ENCODE measurements around the gene PHF21A.

PHF21A gene

GRCh38 chr11:46073632-46074031, 47.6 kb downstream of the PHF21A start:
- DNase-seq: no peak

GRCh38 chr11:46072172-46072964, 48.9 kb downstream of the PHF21A start:
- DNase-seq: no peak

DNA sequence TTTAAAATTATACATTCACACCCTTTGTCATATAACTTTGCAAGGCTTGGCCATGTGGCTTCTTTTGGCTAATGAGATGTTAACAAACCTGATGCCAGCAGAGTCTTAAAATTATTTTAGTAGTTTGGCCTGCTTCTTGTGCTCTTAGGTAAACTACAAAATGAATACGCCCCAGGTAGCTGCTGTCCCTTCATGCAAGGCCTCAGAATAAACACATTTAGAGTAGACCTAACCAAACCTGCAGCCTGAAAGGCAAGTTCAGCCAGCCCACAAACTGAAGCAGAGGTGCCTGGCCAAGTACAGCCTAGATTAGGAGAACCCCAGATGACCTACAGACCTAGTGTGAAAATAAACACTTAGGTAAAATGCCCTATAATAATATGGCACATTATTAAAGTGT, 50.2 kb downstream of the PHF21A start:
- DNase-seq: no peak

GRCh38 chr11:46069595-46069994, 51.7 kb downstream of the PHF21A start:
- no peak for DNase-seq

DNA sequence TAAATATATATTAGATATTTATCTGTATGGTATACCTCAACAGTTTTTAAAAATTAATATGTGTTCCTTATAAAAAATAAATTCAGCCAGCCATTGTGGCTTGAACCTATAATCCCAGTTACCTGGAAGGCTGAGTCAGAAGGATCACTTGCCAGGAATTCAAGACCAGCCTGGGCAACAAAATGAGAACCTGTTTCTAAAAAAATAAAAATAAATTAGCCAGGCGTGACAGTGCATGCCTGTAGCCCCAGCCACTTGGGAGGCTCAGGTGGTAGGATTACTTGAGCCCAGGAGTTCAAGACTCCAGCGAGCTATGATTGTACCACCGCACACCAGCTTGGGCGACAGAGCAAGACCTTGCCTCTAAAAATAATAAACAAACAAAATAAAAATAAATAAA, 54.9 kb downstream of the PHF21A start:
- no peak for DNase-seq

GRCh38 chr11:46065681-46066080, 55.6 kb downstream of the PHF21A start:
- DNase-seq: no peak

GRCh38 chr11:46064221-46064620, 57.0 kb downstream of the PHF21A start:
- no peak for DNase-seq

GRCh38 chr11:46063138-46063537, 58.1 kb downstream of the PHF21A start:
- DNase-seq: no peak

- DNase-seq: no peak
Observed at GRCh38 chr11:46060013-46060412, 61.2 kb downstream of the PHF21A start.

DNA sequence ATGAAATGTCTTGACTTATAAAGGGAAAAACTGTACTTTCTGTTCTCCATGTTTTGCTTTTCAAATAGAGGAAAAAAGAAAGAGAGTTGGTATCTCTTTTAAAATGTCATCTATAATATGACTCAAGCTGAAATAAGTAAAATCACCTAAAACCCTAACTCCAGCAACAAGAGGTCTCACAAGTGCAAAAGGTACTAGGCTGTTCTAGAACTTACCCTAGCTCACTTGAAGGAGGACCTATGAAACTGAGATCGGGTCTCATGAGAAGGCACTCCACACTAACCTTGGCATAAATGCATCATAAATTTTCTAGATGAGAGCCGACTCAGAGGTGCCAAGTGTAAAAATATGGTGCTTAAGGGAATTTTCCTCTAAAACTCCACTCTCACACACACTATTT, 63.8 kb downstream of the PHF21A start:
- DNase-seq: no peak

GRCh38 chr11:46055371-46055770, 65.9 kb downstream of the PHF21A start:
- no peak for DNase-seq

DNA sequence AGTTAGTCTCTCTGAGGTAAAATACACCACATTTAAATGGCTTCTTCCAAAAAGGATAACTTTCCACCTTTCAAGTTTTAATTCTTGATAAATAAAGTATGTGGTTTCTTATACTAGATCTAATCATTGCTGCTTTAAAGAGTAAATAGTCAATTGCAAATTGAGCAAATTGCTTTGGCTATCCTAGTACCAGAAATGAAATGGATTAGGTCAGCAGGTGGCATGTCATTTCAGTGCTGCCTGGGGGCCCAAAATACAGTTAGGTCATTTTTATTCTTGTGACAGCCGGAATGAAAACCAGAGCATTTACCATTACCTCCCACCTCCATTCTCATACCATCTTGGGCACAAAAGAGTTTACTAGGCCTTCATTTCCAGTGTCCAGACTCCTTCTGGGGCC, 70.2 kb downstream of the PHF21A start:
- no peak for DNase-seq

DNA sequence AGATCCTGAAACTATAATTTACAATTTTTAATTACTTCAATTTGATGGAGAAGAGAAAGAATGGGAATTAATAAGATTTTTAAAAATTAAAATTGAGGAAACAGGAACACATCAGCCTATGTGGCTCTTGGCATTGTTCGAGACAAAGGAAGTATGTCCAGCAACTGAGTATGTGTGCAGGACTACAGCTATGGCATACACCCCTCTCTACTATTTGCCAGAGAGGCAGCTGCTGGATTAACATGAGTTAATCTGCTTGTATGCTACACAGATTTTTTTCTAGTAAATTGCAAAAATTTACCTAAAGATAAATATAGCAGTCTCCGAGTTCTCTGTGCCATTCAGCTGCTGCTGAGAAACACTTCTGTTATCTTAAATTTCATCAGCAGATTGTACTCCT, 70.6 kb downstream of the PHF21A start:
- DNase-seq: no peak

DNA sequence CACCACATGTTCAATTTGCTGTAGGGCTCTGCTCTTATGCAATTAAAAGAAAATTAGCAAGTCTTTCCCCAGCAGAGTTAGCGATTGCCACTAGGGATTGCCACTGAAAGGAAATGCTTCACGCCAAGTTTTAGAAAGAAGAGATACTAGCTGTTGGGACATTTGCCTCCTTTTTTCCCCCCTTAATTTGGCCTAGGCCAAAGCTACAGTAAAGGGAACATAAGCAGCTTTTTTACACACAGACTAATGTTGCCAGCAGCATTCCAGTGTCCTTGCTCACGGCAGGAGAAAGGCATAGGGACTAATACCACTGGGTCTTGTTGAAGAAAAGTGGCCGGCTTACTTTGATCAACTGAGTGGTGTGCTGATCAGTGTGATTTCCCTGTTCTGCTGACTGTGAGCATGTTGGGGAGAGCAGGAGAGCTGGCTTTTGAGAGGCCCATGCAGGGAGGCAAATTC, 71.2 kb downstream of the PHF21A start:
- DNase-seq: no peak

DNA sequence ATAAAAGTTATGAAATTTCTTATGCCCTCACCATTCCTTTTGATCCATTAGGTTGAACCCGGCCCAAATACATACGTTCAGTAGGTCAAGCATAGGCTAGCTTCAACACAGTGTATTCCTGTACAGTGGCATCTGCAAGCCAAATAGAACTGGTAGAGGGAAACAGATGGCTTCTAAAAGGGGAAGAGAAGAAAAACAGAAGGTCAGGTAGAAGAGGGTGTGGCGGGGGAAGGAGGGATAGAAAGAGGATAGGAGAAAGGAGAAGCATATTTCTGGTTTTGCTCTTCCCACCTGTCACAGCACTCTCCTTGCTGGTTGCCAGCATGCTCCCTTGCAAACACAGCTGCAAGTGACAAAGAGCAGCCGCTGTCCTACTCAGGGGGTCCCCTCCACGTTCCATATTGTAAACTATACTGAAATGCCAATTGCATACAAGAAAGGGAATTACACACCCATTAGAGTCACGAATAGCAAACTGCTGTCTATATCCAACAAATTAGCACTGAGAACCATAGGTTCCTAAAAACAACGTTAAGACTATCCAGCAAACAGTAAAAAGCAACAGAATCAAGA, 71.8 kb downstream of the PHF21A start:
- no peak for DNase-seq

GRCh38 chr11:46048198-46048597, 73.1 kb downstream of the PHF21A start:
- no peak for DNase-seq

DNA sequence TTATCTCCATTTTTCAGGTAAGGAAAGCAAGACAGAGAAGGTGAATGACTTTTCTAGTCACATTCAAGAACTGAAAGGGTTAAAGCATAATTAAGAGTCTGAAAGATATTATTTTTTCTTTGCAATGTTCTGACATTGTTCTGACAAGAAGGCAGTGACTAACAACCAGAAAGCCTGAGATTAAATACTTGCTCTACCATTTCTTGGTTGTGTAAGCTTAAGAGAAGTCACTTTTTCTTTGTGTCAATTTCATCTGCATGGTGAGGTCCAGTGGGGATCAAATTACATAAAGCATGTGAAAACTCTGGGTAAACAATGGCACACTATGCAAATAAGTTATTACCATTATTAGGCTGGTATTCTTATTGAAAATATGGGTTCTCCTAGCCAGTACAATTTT, 73.7 kb downstream of the PHF21A start:
- no peak for DNase-seq

DNA sequence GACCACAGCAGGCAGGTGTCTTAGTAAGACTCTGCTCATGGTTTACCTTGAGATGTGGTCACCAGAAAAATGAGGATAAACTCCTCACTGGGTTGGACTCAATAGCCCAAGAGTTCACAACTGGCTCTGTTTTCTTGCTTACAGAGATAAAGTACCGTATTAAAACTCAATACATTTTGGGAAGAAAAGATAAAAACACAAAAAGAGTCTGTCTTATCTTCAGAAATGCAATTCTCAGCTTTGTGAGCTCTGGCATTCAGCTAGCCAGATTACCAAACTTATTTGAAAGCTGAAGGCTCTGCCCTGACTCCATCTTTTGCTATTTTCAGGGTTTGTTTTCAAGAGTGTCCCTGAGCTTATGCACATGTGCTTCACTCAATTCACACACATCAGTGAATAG, 75.4 kb downstream of the PHF21A start:
- DNase-seq: no peak

GRCh38 chr11:46044601-46045000, 76.7 kb downstream of the PHF21A start:
- no peak for DNase-seq

DNA sequence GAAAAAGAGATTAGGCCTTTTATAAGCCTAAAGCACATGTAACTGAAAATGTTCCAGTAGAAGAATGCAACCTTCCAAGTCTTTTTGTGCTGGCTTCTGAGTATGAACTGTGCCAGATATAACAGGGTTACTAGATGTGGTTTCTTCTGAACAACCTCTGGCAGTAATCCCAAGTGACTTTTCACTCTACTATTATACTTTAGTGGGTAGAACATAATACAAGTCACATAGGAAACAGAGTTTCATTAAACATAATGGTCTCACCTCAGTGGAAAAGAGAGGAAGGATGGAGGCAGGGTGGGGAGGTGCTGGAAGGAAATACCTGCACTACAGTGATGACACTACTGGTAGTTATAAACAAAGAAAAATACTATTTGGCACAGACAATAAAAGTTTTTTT, 81.3 kb downstream of the PHF21A start:
- no peak for DNase-seq

DNA sequence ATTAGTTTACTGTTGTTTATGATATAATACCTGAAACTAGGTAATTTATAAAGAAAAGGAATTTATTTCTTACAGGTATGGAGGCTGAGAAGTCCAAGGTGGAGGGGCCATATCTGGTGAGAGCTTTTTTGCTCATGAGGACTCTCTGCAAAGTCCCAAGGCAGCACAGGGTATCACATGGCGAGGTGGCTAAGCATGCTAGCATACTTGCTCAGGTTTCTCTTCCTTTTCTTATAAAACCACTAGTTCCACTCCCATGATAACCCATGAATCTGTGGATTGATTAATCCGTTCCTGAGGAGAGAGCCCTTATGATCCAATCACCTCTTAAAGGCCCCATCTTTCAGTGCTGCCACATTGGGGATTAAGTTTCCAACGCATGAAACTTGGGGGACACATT, 82.7 kb downstream of the PHF21A start:
- DNase-seq: no peak

- no peak for DNase-seq
Observed at GRCh38 chr11:46036969-46037368, 84.3 kb downstream of the PHF21A start.

DNA sequence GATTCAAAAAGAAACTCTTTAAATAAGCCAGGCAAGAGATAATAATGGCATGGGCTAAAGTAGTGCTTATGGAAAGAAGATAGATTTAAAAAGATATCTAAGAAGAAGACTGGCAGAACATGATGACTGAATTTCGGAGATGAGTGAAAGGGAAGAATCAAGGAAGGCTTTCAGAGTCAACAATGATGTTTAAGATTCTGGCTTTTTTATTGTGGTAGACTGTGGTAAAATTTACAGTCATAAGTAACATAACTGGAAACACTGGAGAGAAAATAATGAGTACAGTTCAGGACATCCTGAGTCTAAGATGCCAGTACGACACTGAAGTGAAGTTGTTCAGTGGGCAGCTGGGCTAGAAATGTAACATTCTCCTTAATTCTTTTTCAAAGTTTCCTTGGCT, 85.2 kb downstream of the PHF21A start:
- DNase-seq: no peak

DNA sequence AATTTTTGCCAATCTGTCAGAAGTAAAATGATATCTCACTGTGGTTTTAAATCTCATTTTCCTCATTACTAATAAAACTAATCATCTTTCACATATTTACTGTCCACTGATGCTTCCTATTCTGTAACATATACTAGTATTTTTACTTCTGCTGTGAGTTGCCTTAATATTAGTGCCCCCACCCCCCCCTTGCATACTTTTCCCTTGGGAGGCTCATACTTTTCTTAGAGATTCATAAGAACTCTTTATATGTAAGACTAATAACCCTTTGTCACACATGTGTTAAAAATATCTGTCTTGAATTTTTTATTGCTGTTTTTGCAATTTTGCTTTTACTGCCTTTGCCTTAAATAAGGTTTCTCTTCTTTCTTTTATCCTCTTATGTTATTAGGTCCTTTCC, 87.2 kb downstream of the PHF21A start:
- DNase-seq: no peak

Data from stimulated activated CD4-positive, alpha-beta T cell treated with anti-CD3 and anti-CD28 coated beads, Interleukin-2, amount 100 ng/mL, for 24 hours (primary cell).